SK-N-SH treated with all-trans-retinoic acid at 6 μM for 48 hours (cell line): ENCODE measurements around the gene OR10A4.

Experiments used
- ATAC-seq: fragments of 200-7000 bp; cut with Tn5 transposase; 3 replicates; pipeline ENCODE4 v1.9.1; 2020; ENCODE audit warnings: mild to moderate bottlenecking, moderate library complexity
- ARNTL ChIP-seq: fragments of 450-650 bp; formaldehyde crosslinking; IDR thresholded peaks from 2 replicates; pipeline ENCODE4 v1.5.0; 2020; ENCODE audit warnings: low read depth, mild to moderate bottlenecking, moderate library complexity, borderline replicate concordance
- BACH2 ChIP-seq: fragments of 250-450 bp; sonication (Bioruptor Pico); IDR thresholded peaks from 2 replicates; pipeline ENCODE4 v1.9.0; 2021; ENCODE audit warnings: mild to moderate bottlenecking, borderline replicate concordance
- ESRRG ChIP-seq: fragments of 250-450 bp; sonication (Bioruptor Pico); IDR thresholded peaks from 2 replicates; pipeline ENCODE4 v1.6.1; 2021; ENCODE audit warnings: mild to moderate bottlenecking
- GLIS3 ChIP-seq: fragments of 250-450 bp; sonication (Bioruptor Pico); IDR thresholded peaks from 2 replicates; pipeline ENCODE4 v1.5.0; 2020; ENCODE audit warnings: mild to moderate bottlenecking, moderate library complexity
- ISL1 ChIP-seq: fragments of 250-450 bp; sonication (Bioruptor Pico); IDR thresholded peaks from 2 replicates; pipeline ENCODE4 v2.1.2; 2022; ENCODE audit warnings: mild to moderate bottlenecking, moderate library complexity
- OSR1 ChIP-seq: fragments of 250-450 bp; sonication (Bioruptor Pico); IDR thresholded peaks from 2 replicates; pipeline ENCODE4 v1.8.0; 2022; ENCODE audit warnings: moderate library complexity, mild to moderate bottlenecking, inconsistent platforms
- PPARA ChIP-seq: fragments of 250-450 bp; sonication (Bioruptor Pico); IDR thresholded peaks from 2 replicates; pipeline ENCODE4 v1.5.0; 2020; ENCODE audit warnings: mild to moderate bottlenecking, borderline replicate concordance
- RARB ChIP-seq: fragments of 250-450 bp; sonication (Bioruptor Pico); IDR thresholded peaks from 2 replicates; pipeline ENCODE4 v1.8.0; 2021; ENCODE audit warnings: mild to moderate bottlenecking, moderate library complexity
- SNAI2 ChIP-seq: fragments of 250-450 bp; sonication (Bioruptor Pico); IDR thresholded peaks from 2 replicates; pipeline ENCODE4 v1.5.0; 2020; ENCODE audit warnings: mild to moderate bottlenecking, moderate library complexity
- TCF4 ChIP-seq: fragments of 250-450 bp; sonication (Bioruptor Pico); IDR thresholded peaks from 2 replicates; pipeline ENCODE4 v1.8.0; 2021; ENCODE audit warnings: mild to moderate bottlenecking, moderate library complexity, borderline replicate concordance
- TOX ChIP-seq: fragments of 250-450 bp; sonication (Bioruptor Pico); IDR thresholded peaks from 2 replicates; pipeline ENCODE4 v1.8.0; 2021; ENCODE audit warnings: mild to moderate bottlenecking, moderate library complexity, borderline replicate concordance
- ZC3H10 ChIP-seq: fragments of 250-450 bp; sonication (Bioruptor Pico); IDR thresholded peaks from 2 replicates; pipeline ENCODE4 v1.5.1; 2021; ENCODE audit warnings: mild to moderate bottlenecking, moderate library complexity
- ZFP3 ChIP-seq: fragments of 250-450 bp; sonication (Bioruptor Pico); IDR thresholded peaks from 2 replicates; pipeline ENCODE4 v1.5.0; 2020; ENCODE audit warnings: mild to moderate bottlenecking, moderate library complexity
- ZFP30 ChIP-seq: fragments of 450-650 bp; formaldehyde crosslinking; IDR thresholded peaks from 2 replicates; pipeline ENCODE4 v1.5.0; 2022; ENCODE audit warnings: mild to moderate bottlenecking, moderate library complexity
- ZNF565 ChIP-seq: fragments of 450-650 bp; formaldehyde crosslinking; conservative IDR thresholded peaks from 2 replicates; pipeline ENCODE4 v1.5.0; 2020; ENCODE audit warnings: low read depth, mild to moderate bottlenecking, moderate library complexity
- ZNF70 ChIP-seq: fragments of 450-650 bp; formaldehyde crosslinking; IDR thresholded peaks from 2 replicates; pipeline ENCODE4 v1.5.0; 2020; ENCODE audit warnings: mild to moderate bottlenecking, moderate library complexity
- ZNF8 ChIP-seq: fragments of 450-650 bp; formaldehyde crosslinking; IDR thresholded peaks from 2 replicates; pipeline ENCODE4 v1.5.0; 2020; ENCODE audit warnings: mild to moderate bottlenecking, moderate library complexity
- TF ChIP-seq, protein P1 (sequence below): fragments of 250-450 bp; sonication (Bioruptor Pico); IDR thresholded peaks from 2 replicates; pipeline ENCODE4 v1.5.1; 2020; ENCODE audit warnings: low read depth, mild to moderate bottlenecking, moderate library complexity
- TF ChIP-seq, protein P2 (sequence below): fragments of 250-450 bp; sonication (Bioruptor Pico); IDR thresholded peaks from 2 replicates; pipeline ENCODE4 v1.8.0; 2021; ENCODE audit warnings: low read depth, mild to moderate bottlenecking, moderate library complexity, borderline replicate concordance
- TF ChIP-seq, protein P3 (sequence below): fragments of 250-450 bp; sonication (Bioruptor Pico); IDR thresholded peaks from 2 replicates; pipeline ENCODE4 v1.5.0; 2020; ENCODE audit warnings: mild to moderate bottlenecking, moderate library complexity
- TF ChIP-seq, protein P4 (sequence below): fragments of 250-450 bp; sonication (Bioruptor Pico); IDR thresholded peaks from 2 replicates; pipeline ENCODE4 v1.8.0; 2020; ENCODE audit warnings: mild to moderate bottlenecking, moderate library complexity, borderline replicate concordance
- TF ChIP-seq, protein P5 (sequence below): fragments of 250-450 bp; sonication (Bioruptor Pico); IDR thresholded peaks from 2 replicates; pipeline ENCODE4 v1.5.1; 2021; ENCODE audit warnings: mild to moderate bottlenecking, moderate library complexity

The OR10A4 gene

GRCh38 chr11:6925636-6926207 lies 49.3 kb downstream of the OR10A4 start:
- TF ChIP-seq ISL1, result no peak
- no peak for TF ChIP-seq RARB
- TF ChIP-seq ZC3H10 (CRISPR knock-in tag), result no peak
- TF ChIP-seq ARNTL, result no peak
- no peak for TF ChIP-seq ZNF8 (CRISPR knock-in tag)
- no peak for TF ChIP-seq TCF4
- no peak for TF ChIP-seq PPARA
- TF ChIP-seq ZNF70 (CRISPR knock-in tag), result no peak
- no peak for TF ChIP-seq ZFP30
- TF ChIP-seq, protein P1, sequence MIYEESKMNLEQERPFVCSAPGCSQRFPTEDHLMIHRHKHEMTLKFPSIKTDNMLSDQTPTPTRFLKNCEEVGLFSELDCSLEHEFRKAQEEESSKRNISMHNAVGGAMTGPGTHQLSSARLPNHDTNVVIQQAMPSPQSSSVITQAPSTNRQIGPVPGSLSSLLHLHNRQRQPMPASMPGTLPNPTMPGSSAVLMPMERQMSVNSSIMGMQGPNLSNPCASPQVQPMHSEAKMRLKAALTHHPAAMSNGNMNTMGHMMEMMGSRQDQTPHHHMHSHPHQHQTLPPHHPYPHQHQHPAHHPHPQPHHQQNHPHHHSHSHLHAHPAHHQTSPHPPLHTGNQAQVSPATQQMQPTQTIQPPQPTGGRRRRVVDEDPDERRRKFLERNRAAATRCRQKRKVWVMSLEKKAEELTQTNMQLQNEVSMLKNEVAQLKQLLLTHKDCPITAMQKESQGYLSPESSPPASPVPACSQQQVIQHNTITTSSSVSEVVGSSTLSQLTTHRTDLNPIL (CRISPR knock-in tag), result no peak
- TF ChIP-seq SNAI2 (CRISPR knock-in tag), result no peak
- TF ChIP-seq ESRRG (CRISPR knock-in tag), result no peak
- TF ChIP-seq, protein P2, sequence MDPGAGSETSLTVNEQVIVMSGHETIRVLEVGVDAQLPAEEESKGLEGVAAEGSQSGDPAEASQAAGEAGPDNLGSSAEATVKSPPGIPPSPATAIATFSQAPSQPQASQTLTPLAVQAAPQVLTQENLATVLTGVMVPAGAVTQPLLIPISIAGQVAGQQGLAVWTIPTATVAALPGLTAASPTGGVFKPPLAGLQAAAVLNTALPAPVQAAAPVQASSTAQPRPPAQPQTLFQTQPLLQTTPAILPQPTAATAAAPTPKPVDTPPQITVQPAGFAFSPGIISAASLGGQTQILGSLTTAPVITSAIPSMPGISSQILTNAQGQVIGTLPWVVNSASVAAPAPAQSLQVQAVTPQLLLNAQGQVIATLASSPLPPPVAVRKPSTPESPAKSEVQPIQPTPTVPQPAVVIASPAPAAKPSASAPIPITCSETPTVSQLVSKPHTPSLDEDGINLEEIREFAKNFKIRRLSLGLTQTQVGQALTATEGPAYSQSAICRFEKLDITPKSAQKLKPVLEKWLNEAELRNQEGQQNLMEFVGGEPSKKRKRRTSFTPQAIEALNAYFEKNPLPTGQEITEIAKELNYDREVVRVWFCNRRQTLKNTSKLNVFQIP (CRISPR knock-in tag), result no peak
- TF ChIP-seq GLIS3 (CRISPR knock-in tag), result no peak
- TF ChIP-seq ZNF565 (CRISPR knock-in tag), result no peak
- TF ChIP-seq, protein P3, sequence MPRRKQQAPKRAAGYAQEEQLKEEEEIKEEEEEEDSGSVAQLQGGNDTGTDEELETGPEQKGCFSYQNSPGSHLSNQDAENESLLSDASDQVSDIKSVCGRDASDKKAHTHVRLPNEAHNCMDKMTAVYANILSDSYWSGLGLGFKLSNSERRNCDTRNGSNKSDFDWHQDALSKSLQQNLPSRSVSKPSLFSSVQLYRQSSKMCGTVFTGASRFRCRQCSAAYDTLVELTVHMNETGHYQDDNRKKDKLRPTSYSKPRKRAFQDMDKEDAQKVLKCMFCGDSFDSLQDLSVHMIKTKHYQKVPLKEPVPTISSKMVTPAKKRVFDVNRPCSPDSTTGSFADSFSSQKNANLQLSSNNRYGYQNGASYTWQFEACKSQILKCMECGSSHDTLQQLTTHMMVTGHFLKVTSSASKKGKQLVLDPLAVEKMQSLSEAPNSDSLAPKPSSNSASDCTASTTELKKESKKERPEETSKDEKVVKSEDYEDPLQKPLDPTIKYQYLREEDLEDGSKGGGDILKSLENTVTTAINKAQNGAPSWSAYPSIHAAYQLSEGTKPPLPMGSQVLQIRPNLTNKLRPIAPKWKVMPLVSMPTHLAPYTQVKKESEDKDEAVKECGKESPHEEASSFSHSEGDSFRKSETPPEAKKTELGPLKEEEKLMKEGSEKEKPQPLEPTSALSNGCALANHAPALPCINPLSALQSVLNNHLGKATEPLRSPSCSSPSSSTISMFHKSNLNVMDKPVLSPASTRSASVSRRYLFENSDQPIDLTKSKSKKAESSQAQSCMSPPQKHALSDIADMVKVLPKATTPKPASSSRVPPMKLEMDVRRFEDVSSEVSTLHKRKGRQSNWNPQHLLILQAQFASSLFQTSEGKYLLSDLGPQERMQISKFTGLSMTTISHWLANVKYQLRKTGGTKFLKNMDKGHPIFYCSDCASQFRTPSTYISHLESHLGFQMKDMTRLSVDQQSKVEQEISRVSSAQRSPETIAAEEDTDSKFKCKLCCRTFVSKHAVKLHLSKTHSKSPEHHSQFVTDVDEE, result no peak
- no peak for TF ChIP-seq OSR1 (CRISPR knock-in tag)
- TF ChIP-seq TOX (CRISPR knock-in tag), result no peak
- TF ChIP-seq, all 23 proteins: peak for 0
- ATAC-seq, result peak; percentile 20; the same call in 1 of the 3 replicates

GRCh38 chr11:6926208-6927029 lies 50.0 kb downstream of the OR10A4 start, which contains the start of gene ZNF215:
Gene ZNF215, plus strand, starts transcription at chr11:6926426. Its CDS starts 5,847 bp downstream, at chr11:6932273.
- peak; percentile 77 for ATAC-seq
- TF ChIP-seq GLIS3 (CRISPR knock-in tag), result no peak
- no peak for TF ChIP-seq ZFP30
- TF ChIP-seq RARB, result no peak
- no peak for TF ChIP-seq OSR1 (CRISPR knock-in tag)
- no peak for TF ChIP-seq ZNF8 (CRISPR knock-in tag)
- TF ChIP-seq ZC3H10 (CRISPR knock-in tag), result no peak
- TF ChIP-seq, protein P4, sequence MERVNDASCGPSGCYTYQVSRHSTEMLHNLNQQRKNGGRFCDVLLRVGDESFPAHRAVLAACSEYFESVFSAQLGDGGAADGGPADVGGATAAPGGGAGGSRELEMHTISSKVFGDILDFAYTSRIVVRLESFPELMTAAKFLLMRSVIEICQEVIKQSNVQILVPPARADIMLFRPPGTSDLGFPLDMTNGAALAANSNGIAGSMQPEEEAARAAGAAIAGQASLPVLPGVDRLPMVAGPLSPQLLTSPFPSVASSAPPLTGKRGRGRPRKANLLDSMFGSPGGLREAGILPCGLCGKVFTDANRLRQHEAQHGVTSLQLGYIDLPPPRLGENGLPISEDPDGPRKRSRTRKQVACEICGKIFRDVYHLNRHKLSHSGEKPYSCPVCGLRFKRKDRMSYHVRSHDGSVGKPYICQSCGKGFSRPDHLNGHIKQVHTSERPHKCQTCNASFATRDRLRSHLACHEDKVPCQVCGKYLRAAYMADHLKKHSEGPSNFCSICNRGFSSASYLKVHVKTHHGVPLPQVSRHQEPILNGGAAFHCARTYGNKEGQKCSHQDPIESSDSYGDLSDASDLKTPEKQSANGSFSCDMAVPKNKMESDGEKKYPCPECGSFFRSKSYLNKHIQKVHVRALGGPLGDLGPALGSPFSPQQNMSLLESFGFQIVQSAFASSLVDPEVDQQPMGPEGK (CRISPR knock-in tag), result no peak
- TF ChIP-seq ZFP3 (CRISPR knock-in tag), result no peak
- TF ChIP-seq, protein P5, sequence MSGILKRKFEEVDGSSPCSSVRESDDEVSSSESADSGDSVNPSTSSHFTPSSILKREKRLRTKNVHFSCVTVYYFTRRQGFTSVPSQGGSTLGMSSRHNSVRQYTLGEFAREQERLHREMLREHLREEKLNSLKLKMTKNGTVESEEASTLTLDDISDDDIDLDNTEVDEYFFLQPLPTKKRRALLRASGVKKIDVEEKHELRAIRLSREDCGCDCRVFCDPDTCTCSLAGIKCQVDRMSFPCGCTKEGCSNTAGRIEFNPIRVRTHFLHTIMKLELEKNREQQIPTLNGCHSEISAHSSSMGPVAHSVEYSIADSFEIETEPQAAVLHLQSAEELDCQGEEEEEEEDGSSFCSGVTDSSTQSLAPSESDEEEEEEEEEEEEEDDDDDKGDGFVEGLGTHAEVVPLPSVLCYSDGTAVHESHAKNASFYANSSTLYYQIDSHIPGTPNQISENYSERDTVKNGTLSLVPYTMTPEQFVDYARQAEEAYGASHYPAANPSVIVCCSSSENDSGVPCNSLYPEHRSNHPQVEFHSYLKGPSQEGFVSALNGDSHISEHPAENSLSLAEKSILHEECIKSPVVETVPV (CRISPR knock-in tag), result no peak
- TF ChIP-seq, protein P3, result no peak
- TF ChIP-seq ISL1, result no peak
- no peak for TF ChIP-seq TOX (CRISPR knock-in tag)
- no peak for TF ChIP-seq SNAI2 (CRISPR knock-in tag)
- TF ChIP-seq BACH2 (CRISPR knock-in tag), result no peak
